Measurements from ENCODE around the gene NIT2.
"Not testable (repeated sequence)": the region's sequence is repeated elsewhere in the genome, so short reads cannot be mapped to it uniquely, and the experiment has no call there.

The NIT2 gene

DNA sequence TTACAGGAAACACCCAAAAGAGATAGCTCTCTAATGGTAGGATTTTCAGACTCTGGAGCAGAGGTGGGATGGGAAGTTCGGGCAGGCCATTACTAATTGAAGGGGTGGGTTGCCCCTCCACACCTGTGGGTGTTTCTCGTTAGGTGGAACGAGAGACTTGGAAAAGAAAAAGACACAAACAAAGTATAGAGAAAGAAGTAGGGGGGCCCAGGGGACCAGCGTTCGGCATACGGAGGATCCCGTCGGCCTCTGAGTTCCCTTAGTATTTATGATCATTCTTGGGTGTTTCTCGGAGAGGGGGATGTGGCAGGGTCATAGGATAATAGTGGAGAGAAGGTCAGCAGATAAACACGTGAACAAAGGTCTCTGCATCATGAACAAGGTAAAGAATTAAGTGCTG lies 1.7 kb downstream of the NIT2 start:
- not testable (repeated sequence) for DNase-seq (ENCODE audit: low read depth in 2 of 3, low spot score in 1 of 3)

GRCh38 chr3:100338911-100339310 lies 4.4 kb downstream of the NIT2 start:
- no peak for DNase-seq (ENCODE audit: low read depth in 2 of 3, low spot score in 1 of 3)

DNA sequence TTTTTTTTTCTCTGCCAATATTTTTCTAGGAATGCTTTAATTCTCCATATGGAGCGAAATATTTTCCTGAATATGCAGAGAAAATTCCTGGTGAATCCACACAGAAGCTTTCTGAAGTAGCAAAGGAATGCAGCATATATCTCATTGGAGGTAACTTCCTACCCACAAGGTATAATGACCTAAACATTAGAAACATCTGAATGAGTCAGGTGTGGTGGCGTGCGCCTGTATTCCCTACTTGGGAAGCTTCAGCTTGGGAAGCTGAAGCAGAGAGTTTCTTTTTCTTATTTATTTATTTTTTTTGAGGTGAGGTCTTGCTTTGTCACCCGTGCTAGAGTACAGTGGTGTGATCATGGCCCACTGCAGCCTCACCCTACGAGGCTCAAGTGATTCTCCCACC lies 5.2 kb downstream of the NIT2 start:
- no peak for DNase-seq (ENCODE audit: low read depth in 2 of 3, low spot score in 1 of 3)

- no peak for DNase-seq (ENCODE audit: low read depth in 2 of 3, low spot score in 1 of 3)
Observed at GRCh38 chr3:100340527-100340926, 6.0 kb downstream of the NIT2 start.

GRCh38 chr3:100348727-100349126 lies 14.2 kb downstream of the NIT2 start:
- no peak for DNase-seq (ENCODE audit: low read depth in 2 of 3, low spot score in 1 of 3)

- not testable (repeated sequence) for DNase-seq (ENCODE audit: low read depth in 2 of 3, low spot score in 1 of 3)
Observed at GRCh38 chr3:100351770-100352169, 17.2 kb downstream of the NIT2 start.

DNA sequence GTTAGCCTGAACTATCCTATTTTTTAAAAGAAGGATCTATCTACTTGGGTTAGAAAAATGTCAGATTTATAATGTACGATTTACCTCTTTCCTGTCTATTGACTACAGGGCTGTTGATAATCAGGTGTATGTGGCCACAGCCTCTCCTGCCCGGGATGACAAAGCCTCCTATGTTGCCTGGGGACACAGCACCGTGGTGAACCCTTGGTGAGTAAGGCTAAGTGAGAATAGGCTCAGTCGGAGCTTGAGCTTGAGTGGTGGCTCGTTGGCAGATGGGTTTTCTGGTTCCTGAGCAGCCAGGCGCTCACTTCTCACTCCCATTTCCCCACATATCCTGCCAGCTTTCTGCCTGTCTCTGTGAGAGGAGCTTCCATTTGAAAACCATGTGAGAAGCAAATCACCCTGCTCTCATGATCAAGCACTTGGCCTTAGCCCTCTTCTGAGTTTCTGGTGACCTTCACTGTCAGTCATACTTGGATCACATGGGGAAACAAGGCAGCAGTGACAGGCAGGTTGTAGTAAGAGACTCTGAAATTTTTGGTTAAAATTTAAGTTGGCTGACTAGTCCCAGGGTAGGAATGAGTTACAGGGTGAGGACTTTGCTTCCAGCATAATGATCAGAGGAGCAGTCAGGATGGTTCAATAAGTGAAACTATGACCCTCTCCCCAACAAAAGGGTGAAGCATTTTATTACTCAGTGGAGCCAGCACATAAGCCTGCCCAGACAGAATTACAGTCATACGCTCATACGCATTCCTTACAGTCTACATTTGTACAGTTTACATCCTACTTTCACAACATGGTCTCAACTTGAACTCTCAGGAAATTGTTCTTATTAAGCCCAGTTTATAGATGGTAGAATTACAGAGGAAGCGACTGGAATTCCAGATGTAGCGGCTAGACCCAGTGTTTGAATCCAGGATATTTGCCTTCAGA lies 18.0 kb downstream of the NIT2 start:
- DNase-seq (ENCODE audit: low read depth in 2 of 3, low spot score in 1 of 3), result no peak

- no peak for DNase-seq (ENCODE audit: low read depth in 2 of 3, low spot score in 1 of 3)
Observed at GRCh38 chr3:100354850-100355249, 20.3 kb downstream of the NIT2 start.

DNA sequence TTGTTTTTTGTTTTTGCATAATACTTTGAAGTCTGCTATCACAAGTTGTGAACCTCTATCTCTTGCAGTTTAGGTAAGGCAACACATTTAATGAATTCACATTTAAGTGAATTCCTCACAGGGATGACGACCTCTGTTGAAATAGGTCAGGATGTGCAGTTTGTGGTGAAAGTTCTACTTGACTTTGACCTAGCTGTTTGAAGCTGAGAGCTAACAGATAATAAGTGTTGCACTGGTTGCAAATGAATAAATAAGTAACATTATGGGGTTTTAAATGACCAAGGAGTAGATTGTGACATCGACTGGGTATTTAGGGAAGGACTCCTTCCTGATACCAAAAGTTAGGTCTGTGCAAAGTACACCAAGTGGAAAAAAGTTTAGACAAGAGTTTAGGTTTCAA lies 23.9 kb downstream of the NIT2 start:
- DNase-seq (ENCODE audit: low read depth in 2 of 3, low spot score in 1 of 3), result no peak

- DNase-seq (ENCODE audit: low read depth in 2 of 3, low spot score in 1 of 3), result no peak
Observed at GRCh38 chr3:100359035-100359434, 24.5 kb downstream of the NIT2 start.

DNA sequence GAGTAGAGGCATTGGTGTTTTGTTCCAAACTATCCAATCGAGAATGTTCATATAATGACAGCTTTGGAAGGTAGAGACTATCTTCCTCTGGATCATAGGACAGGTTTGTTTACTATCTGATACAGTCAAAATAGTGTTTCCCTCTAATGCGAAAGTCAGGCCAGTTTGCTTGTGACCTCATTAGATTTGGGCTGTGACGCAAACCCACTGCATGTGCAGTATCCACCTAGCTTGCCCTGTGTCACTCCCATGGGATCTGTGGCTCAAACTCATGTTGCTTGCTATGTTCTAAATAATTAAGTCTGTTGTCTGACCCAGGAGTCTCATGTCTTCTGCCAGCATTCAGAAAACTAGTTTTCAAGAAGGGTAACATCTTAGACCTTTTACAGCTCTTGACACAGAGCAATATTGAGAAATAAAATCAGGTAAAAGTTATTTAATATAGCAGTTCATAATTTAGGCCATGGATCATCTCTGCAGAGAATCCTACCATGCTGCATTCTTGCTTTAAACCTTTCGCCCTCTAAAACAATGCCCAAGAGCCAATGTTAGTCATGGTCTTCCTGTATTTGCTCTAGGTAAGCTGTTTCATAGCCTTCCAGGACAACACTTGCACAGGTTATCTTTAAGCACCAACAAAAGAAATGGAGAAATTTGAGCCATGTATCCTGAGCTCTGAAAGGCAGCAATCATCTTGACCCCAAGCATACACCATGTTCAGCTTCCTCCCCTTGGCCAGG lies 26.4 kb downstream of the NIT2 start:
- DNase-seq (ENCODE audit: low read depth in 2 of 3, low spot score in 1 of 3), result no peak

- no peak for DNase-seq (ENCODE audit: low read depth in 2 of 3, low spot score in 1 of 3)
Observed at GRCh38 chr3:100361897-100362296, 27.3 kb downstream of the NIT2 start.

GRCh38 chr3:100364421-100364820 lies 29.9 kb downstream of the NIT2 start:
- DNase-seq (ENCODE audit: low read depth in 2 of 3, low spot score in 1 of 3), result no peak

DNA sequence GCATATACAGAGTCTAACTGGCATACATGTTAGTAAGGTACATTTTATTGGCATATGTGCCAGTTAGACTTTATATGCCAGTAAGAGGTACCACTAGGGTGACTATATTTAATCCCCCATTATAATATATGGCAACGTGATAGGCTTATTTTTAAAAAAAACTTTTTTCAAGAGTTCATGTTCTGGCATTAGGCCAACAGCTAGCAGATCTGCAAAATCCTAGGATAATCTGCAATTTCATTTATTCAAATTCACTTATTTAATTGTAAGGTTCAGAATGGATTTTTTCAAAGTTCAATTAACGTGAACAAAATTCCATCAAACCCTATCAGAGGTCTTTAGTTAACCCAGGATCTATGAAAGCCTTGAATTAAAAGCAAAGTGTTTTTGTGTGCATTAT lies 31.9 kb downstream of the NIT2 start:
- no peak for DNase-seq (ENCODE audit: low read depth in 2 of 3, low spot score in 1 of 3)

GRCh38 chr3:100368441-100368840 lies 33.9 kb downstream of the NIT2 start:
- no peak for DNase-seq (ENCODE audit: low read depth in 2 of 3, low spot score in 1 of 3)

GRCh38 chr3:100370756-100371155 lies 36.2 kb downstream of the NIT2 start:
- DNase-seq (ENCODE audit: low read depth in 2 of 3, low spot score in 1 of 3), result no peak

- DNase-seq (ENCODE audit: low read depth in 2 of 3, low spot score in 1 of 3), result no peak
Observed at GRCh38 chr3:100374521-100374920, 40.0 kb downstream of the NIT2 start.

- DNase-seq (ENCODE audit: low read depth in 2 of 3, low spot score in 1 of 3), result no peak
Observed at GRCh38 chr3:100376301-100376700, 41.7 kb downstream of the NIT2 start.

GRCh38 chr3:100384733-100385525 lies 50.4 kb downstream of the NIT2 start:
- DNase-seq (ENCODE audit: low read depth in 2 of 3, low spot score in 1 of 3), result no peak

DNA sequence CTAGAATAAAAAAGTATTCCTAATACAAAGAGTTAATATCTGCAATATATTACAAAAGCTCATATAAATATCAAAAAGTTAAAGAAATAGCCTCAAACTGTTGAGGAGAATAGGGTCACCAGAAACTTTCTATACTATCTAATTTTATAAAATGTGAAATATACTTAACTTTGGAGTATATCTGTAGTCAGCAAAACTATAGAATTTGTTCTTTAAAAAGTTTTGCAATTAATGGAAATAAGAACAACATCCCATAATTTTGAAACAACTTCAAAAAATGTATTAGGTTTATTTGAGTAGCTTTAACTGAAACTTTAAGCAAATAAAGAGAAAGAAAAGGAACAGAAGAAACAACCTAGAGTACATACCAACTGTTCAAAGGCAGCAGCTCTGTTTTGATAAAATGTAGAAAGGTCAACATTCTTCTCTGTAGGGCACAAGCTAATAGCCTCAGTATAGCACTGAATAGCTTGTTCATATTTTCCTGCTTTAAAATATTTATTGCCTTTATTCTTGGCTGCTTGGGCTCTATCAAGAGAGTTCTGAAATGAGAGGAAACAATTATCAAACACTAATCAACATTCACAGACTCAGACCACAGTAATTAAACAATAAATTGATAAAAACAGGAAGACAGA lies 52.0 kb downstream of the NIT2 start:
- no peak for DNase-seq (ENCODE audit: low read depth in 2 of 3, low spot score in 1 of 3)

DNA sequence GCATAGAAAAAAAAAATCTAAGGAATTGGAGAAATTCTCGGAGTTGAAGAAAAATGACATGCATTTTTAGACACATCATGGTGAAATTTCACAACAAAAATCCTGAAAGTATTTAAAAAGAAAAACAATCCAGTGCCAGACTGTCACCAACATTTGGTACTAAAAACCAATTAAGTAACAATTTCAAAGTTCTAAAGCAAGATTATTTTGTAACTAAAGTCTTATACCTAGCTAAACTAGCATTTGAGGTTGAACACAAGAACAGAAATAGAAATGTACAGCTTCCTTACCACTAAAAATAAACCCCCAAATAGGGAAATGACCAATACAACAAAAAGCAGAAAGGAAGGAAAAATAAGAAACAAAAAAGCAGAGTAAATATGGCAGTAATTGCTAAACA lies 54.5 kb downstream of the NIT2 start:
- DNase-seq (ENCODE audit: low read depth in 2 of 3, low spot score in 1 of 3), result no peak

Data from stimulated activated CD4-positive, alpha-beta T cell treated with anti-CD3 and anti-CD28 coated beads, Interleukin-12 subunit alpha, Interleukin-12 subunit beta, amount 100 ng/mL, for 48 hours (primary cell).